ENCODE measurements around the gene ECSIT.

DNA sequence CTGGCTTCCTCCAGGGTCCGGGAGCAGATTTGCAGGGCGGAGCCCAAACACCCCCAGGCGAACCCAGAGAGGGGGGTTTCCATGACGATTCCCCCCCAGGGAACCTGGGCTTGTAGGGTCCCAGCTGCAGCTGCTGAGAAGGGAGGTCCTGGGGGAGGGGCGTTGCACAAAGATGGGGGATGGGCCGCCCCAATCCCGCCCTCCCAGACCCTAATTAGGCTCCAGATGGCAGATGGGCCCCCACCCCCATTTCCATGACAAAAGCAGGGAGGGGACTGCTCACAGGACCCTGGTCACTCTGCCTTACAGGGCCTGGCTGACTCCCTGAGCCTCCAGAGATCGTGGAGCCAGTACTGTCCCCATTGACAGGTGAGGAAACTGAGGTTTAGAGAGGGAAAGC lies 63.3 kb downstream of the ECSIT start:
- TF ChIP-seq, protein P1, sequence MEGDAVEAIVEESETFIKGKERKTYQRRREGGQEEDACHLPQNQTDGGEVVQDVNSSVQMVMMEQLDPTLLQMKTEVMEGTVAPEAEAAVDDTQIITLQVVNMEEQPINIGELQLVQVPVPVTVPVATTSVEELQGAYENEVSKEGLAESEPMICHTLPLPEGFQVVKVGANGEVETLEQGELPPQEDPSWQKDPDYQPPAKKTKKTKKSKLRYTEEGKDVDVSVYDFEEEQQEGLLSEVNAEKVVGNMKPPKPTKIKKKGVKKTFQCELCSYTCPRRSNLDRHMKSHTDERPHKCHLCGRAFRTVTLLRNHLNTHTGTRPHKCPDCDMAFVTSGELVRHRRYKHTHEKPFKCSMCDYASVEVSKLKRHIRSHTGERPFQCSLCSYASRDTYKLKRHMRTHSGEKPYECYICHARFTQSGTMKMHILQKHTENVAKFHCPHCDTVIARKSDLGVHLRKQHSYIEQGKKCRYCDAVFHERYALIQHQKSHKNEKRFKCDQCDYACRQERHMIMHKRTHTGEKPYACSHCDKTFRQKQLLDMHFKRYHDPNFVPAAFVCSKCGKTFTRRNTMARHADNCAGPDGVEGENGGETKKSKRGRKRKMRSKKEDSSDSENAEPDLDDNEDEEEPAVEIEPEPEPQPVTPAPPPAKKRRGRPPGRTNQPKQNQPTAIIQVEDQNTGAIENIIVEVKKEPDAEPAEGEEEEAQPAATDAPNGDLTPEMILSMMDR (IDR thresholded peaks at IDR 0.05) = no peak
- TF ChIP-seq POLR2A (IDR thresholded peaks at IDR 0.05) = no peak
